IPS-11a (cell line): ENCODE results near the gene RORC.

ENCODE experiments used
- H3K4me3 ChIP-seq: one replicate; pipeline ENCODE4 v1.5.1; 2013; ENCODE audit warnings: low read depth, low read length, control low read depth

Gene RORC

GRCh38 chr1:151849126-151849525 is 17.5 kb upstream of the RORC start:
- no peak overlapping the region for H3K4me3 ChIP-seq

GRCh38 chr1:151847867-151848596 is 16.4 kb upstream of the RORC start:
- no peak overlapping the region for H3K4me3 ChIP-seq

- H3K4me3 ChIP-seq = no peak overlapping the region
Measured at GRCh38 chr1:151846686-151847237, 15.2 kb upstream of the RORC start.

DNA sequence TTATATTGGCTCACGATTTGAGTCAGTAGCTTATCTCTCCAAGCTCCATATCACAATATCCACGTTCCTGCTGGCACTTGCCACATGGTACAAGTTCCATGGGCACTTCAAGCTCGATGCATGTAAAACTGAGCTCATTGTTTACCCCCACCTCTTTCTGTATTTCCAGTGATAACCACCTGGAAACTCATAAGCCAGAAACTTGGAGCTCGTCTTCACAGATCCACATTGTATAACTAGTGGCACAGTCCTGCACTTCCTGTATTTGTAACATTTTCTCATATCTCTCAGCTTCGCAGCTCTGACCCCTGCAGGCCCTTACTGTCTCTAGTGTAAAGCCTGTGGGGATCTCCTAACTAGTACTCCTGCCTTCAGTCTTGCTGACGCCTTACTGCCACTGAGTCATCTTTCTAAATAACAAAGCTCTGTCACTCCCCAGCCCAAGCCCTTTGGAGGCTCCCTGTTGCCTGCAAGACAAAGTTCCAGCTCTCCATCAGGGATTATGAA is 14.5 kb upstream of the RORC start:
- H3K4me3 ChIP-seq = no peak overlapping the region

DNA sequence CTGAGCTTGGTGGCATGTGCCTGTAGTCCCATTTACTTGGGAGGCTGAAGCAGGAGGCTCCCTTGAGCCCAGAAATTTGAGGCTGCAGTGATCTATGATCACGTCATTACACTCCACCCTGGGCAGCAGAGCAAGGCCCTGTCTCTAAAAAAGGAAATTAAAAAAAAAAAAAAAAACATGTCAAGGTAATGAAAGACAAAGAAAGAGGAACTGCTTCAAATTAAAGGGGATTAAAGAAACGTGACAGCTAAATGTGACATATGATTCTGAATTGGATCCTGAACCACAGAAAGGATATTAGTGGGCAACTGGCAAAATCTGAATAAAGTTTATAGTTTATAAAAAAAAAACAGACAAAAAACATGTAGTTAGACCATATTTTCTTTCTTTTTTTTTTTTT is 11.8 kb upstream of the RORC start:
- H3K4me3 ChIP-seq = no peak overlapping the region

GRCh38 chr1:151841141-151841540 is 9.5 kb upstream of the RORC start:
- H3K4me3 ChIP-seq = no peak overlapping the region

DNA sequence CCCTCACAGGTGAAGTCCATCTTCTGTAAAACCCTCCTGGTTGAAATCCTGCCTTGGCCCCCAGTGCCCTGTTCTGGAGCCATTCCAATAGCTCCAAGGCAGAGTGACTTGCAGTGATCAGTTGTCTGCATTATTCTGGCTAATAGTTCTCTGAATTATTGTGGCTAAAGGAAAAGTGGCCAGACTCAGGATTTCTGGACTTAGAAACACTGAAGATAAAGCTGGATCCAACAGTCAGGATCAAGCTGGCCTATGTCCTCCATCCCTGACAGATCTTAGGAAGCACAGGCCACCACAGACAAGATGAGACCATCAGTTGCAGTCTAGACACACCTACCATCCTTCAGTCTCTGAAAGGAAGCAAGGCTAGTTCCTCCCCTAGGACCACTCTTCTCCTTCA is 8.8 kb upstream of the RORC start:
- H3K4me3 ChIP-seq = peak overlapping the region; percentile 51

DNA sequence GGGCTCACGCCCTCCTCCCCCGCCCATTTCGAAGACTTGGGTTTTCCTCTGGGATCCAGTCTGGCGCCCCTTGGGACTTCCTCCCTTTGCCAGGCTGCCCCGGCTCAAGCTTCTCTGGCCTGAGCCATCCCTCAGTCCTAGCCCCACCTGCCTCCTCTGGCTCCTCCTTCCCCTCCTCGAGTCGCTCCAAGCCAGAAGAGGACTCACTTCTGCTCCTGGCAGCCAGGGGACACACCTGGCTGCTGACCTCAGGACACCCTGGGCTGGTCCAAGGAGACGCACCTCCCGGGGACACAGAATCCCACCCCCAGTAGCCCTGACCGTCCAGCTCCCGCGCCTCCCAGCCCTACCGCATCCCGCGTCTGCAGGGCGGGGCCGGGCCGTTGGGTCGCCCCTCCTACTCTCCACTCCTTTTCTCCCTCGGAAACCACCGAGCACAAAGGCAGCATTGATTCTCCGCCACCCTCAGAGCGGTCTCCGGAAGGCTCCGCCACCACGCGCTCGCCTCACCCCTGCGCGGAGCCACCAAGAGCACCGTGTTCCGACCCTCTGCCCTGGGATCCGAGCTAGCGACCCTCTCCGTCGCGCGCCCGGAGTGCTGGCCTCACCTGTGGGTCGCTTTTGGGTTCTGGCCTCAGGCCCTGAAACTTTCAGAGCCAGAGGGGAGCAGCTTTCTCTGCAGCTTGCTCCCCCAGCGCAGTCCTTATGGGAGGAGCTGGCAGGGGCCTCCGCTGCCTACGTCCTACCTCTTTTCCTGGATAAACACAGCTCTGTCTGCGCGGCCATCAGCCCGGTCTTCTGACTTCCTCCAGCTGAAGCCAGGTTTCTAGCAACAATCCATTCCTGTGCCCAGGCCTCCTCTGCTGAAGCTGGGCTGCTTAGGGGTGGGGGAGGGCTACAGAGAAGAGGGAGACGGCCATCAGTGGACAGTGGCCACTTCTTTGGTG is 8.1 kb upstream of the RORC start, which contains the start of gene C2CD4D:
Gene C2CD4D (minus strand): TSS at position 364 of the 947 bp plus-strand sequence. CDS start 831 bp downstream, outside the sequence.
- peak within 1 kb of the TSS; percentile 51 for H3K4me3 ChIP-seq

GRCh38 chr1:151839082-151839412 is 7.4 kb upstream of the RORC start:
- peak overlapping the region; percentile 51 for H3K4me3 ChIP-seq

DNA sequence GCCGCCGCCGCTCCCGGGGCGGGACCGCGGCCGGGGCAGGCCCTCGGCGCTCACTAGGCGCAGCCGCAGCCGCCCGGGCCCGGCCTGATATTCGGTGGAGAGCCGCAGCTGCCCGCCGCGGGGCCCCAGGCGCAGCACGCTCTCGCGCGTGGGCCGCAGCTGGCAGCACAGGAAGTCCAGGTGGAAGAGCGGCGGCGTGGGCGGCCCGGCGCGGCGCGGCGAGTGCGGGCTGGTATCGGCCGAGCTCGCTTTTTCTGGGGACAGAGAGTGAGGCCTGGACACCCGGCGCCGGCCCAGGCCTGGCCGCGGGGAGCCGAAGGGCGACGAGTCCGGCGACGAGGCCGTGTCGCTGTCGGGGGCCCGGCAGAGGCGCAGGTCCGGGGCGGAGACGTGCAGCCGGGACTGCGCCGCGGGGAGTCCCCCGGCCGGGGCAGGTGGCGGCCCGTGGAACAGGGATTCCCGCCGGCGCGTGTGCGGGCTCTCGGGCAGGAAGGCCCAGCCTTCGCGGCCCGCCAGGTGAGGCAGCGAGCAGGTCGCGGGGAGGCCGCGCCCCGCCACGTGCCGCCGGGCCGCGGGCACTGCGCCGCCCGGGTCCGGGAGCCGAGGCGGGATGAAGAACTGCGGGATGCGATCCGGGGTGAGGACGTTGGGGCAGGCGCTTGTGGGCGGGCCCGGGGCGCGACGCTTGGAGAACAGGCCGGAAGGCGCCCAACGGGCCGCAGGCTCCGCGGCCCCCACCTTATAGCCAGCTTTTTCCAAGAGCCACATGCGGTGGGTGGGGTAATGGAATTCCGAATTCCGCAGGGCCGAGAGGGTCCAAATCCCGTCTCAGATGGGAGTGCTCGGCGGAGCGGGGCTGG is 6.8 kb upstream of the RORC start:
- peak overlapping the region; percentile 51 for H3K4me3 ChIP-seq

DNA sequence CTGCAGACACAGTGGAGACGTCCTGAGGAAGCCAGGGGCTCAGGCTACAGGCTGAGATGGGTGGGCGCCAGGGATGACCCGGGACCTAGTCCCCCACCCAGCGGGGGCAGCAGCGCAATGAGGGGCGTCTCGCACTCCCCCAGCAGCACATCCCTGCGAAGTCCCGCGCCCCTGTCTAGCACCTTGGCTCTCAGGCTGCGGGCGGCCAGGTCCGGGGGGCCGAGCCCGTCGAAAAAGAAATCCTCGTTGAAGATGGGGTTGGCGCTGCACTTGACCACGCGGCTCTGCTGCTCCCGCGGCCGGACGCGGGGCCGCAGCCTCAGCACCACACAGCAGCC is 6.3 kb upstream of the RORC start:
- peak overlapping the region; percentile 51 for H3K4me3 ChIP-seq

GRCh38 chr1:151837197-151837596 is 5.6 kb upstream of the RORC start:
- H3K4me3 ChIP-seq = no peak overlapping the region

GRCh38 chr1:151835596-151835995 is 4.0 kb upstream of the RORC start:
- H3K4me3 ChIP-seq = no peak overlapping the region

DNA sequence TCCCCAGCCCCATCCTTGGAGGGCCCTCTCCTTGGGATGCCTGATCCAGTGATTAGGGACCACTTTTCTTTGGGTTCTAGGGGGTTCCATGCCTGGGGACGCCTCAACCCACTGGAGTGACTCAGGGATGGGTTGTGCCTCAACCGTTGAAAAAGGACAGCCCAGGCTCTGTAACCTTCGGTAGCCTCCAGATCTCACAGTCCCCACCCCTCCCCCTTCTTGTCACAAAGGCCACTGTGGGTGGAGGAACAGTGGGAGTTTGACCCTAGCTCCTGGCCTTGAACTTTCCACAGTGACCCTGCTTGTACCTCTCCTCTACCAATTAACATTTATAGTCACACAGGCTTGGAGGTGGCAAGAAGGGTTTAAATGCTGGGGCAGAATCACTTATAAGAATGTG is 2.6 kb upstream of the RORC start:
- no peak overlapping the region for H3K4me3 ChIP-seq

DNA sequence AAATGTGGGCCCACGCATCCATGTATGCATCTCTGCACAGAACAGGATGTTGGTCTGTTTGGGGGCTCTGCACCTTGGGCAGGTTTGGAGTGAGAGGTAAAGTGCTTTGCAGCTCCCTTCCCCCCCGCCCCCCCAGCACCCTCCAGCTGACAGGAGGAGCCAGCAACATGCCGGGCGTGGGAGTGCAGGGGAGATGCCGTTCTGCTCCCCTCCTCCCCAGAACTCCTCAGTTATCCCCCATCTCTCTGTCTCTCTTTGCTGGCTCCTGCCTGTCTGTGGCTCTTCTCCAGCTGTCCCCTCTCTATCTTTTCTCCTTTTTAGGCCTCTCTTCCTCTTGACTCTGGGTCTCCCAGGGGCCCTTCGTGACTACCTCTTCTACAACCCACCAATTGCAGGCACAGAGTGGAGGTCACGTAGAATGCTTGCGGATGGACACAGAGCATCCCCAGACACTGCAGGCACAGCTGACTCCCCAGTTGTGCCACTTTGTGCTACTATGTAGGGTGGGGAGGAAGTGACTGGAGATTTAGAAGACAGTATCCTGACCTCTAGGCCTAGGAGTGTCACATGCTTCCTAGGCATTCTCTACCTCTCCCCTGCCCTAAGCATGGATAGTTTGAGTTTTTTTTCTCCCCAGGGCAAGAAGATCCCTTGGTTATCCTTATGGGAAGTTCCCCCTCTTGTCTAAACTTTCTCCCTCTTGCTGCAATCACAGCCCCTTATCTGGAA is 1.7 kb upstream of the RORC start:
- H3K4me3 ChIP-seq = no peak overlapping the region

DNA sequence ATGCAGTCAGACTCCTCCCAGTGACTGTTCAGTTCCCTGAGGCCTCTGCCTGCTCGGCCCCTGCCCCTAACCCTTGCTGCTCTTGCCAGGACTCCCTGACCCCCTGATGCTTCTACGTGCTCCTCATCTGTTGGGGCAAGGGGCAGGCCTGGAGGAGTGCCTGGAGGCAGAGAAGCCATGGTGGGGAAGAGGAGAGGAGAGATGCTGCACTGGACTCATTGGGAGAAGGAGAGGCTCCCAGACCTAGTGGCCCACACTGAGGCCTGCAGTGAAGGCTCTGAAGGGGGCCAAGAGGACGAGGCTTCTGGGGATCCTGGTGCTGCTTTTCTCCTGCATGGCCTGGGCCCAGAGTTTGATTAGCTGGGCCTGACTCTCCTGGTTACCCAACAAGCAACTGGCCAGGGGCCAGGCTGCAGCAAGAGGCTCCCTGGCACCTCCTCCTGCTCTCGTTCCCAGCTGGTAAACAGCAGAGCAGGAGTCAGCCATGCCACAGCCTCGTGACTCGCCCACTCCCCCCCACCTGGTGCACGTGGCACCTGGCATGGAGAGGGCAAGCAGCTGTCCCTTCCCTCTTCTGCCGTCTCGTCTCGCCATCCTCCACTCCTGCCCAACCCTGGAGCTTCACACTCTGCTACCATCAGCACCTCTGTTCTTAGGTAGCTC is 847 bp upstream of the RORC start:
- H3K4me3 ChIP-seq = no peak overlapping the region

GRCh38 chr1:151831256-151831591 is 378 bp downstream of the RORC start:
- H3K4me3 ChIP-seq = no peak overlapping the region

DNA sequence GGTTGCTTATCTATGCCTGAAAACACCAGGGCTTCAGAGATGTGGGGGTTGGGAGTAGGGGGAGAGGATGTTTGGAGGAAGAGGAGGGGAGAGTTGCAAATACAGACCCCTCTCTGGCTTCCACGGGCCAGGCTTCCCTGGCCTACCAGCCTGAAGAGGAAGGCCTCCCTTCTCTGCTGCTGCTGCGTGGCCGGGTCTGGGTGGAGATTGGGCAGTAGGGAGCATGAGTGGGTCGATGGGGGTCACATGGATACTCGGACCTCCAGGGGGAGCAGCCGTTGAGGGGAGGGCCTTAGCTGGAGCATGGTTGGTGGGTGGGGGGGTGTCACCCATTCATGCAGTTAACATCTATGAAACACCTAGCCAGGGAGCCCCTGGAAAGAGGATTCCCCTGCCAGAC is 1.5 kb downstream of the RORC start:
- no peak overlapping the region for H3K4me3 ChIP-seq

- H3K4me3 ChIP-seq = no peak overlapping the region
Measured at GRCh38 chr1:151829352-151830046, 2.1 kb downstream of the RORC start.
